Uterus (tissue), 2 donors: Measurements from ENCODE around the gene PPA2.

ENCODE experiments used
- CTCF ChIP-seq, 4 experiments: fragments of 200-600 bp in 2 of 4; fragments of 450-650 bp in 2 of 4; sonication (generic) in 2 of 4; IDR thresholded peaks; one replicate each; pipeline ENCODE4 v1.5.1; 2016 to 2019; ENCODE audit warnings: antibody characterized with exemption in 4 of 4, mild to moderate bottlenecking in 2 of 4, moderate library complexity in 1 of 4
- POLR2A ChIP-seq, 2 donors: fragments of 450-650 bp; IDR thresholded peaks; one replicate each; pipeline ENCODE4 v1.6.1; 2016; ENCODE audit warnings: antibody characterized with exemption in 2 of 2, mild to moderate bottlenecking in 1 of 2, moderate library complexity in 1 of 2

DNA sequence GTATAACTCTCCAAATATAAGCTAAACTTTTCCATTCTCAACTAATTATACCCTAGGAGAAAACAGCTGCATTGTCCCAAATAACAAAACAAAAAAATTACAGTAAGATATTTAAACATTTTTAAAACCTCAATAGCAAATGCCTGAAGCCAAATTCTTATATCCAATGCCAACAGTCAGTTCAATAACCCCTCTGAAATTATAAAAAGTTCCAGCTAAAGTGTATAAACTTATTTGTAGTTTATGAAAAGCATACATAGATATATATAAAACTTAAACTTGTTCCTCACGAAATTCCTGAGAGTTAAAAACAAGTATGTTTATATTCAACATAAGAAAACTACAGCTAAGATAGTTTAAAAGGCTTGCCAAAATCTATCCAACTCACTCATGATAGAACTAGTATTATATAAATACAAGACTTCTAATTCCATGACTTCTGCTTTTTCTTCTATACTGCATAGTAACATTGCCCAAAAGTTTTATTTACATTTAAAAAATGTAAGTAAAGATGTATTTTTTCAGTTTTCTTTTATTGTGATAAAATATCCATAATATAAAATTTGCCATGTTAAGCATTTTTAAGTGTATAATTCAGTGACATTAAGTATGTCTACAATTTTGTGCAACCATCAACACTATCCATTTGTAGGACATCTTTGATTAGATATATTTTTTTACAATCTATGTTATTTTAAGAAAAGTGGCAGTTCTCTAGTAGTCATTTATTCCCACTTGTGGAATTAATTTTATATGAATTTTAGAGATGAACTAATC, 72.8 kb downstream of the PPA2 start:
- TF ChIP-seq CTCF (IDR thresholded peaks at IDR 0.05) (no peak), POLR2A (IDR thresholded peaks at IDR 0.05) (no peak)
